Muscle of arm (tissue), 12 donors: Measurements from ENCODE around the gene MAPK8IP3. TPM values are rescaled to one million over a fixed set of nuclear protein-coding genes. Genes with fewer than 3 reads are reported as not detected.
"Not testable (repeated sequence)": the region's sequence is repeated elsewhere in the genome, so short reads cannot be mapped to it uniquely, and the experiment has no call there.

Experiments used
- DNase-seq: peaks from one replicate; pipeline ENCODE4 v3.0.0-alpha.2; 2013
- polyA plus RNA-seq, 12 donors: library from polyadenylated mRNA; unstranded; fragments of 120-200 nt; gene quantifications; one replicate each; pipeline ENCODE4 v1.2.1, GENCODE V29; 2013; ENCODE audit not compliant: insufficient read length in 12 of 12

Gene MAPK8IP3
- polyA plus RNA-seq, 12 donors, result 27.6 to 108 (median 42.7) TPM; not detected in 1

GRCh38 chr16:1786242-1787055 is 80.5 kb downstream of the MAPK8IP3 start:
- DNase-seq, result no peak

GRCh38 chr16:1787056-1787321 is 81.0 kb downstream of the MAPK8IP3 start:
- no peak for DNase-seq

GRCh38 chr16:1787322-1788094 is 81.5 kb downstream of the MAPK8IP3 start:
- DNase-seq, result no peak

DNA sequence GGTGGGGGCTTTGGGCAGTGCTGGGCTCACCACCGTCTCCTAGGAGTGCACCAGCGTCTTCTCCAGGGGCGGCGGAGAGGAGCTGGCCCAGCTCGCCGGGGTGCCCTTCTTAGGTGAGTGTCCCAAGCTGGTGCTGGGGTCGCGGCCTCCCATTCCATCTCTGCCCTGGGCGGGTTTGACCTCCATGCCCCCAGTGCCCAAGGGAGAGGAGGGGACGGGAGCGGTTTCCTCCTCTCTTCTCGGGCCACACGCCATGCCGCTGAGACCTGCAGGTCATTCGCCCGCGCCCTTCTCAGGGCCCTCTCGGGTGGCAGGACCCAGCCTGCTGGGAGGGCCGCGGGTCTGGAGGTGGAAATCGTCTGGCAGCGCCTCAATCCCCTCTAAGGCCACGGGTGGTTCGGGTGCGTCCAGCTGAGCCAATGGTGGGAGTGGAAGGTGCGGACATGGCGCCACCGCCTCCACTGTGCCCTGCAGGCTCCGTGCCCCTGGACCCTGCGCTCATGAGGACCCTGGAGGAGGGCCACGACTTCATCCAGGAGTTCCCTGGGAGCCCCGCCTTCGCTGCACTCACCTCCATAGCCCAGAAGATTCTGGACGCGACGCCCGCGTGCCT is 82.2 kb downstream of the MAPK8IP3 start:
- DNase-seq, result no peak

DNA sequence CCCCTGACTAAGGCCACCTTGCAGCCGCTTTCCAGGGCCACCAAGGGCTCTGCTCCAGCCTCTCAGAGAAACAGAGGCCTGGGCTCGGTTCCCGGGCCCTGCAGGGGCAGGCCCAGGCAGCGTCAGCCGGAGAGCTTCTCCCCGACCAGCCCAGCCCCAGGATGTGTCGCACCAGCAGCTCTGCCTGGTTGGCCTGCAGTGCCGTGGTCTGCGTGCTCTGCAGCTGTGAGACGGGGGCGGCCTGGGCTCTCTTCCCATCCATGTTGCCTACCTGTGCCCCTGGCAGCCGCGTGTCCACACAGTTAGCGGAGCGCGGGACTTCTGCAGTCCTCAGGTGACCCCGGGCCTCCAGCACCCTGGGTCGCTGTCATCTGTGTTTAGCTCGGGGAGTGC is 82.7 kb downstream of the MAPK8IP3 start:
- no peak for DNase-seq

DNA sequence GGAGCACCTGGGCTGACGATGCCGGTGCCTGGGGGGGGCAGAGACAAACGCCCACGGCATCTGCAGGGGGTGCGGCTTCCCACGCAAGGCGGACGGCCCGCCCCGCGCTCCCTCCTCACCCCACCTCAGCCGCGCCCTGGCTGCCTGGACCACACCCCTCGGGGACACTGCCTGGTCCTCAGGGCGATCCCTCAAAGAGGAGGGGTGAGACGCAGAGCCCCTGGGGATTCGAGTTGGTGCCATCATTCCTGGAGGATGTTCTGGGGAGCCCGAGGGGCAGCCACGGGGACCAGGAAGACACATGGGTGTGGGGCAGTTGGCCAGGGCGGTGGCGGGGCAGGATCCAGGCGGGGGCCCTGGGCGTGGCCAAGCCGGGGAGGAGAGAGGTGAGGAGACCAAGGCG is 83.6 kb downstream of the MAPK8IP3 start:
- DNase-seq, result no peak

DNA sequence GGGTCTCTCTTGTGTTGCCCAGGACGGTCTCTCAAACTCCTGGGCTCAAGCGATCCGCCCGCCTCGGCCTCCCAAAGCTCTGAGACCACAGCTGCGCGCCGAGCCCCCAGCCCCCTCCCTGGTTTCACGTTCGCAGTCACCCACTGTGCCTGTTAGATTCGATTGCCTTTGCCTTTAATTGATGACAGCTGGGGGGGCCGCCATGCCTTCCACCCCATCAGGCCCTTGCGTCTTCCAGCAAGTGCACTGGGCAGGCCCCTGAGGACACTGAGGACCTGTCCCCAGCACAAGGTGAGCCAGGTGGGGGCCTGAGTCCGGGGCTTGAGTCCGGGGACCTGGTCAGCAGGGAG is 84.2 kb downstream of the MAPK8IP3 start:
- DNase-seq, result no peak

- no peak for DNase-seq
Observed at GRCh38 chr16:1790611-1791255, 84.7 kb downstream of the MAPK8IP3 start.

GRCh38 chr16:1791256-1791942 is 85.4 kb downstream of the MAPK8IP3 start:
- DNase-seq, result no peak

DNA sequence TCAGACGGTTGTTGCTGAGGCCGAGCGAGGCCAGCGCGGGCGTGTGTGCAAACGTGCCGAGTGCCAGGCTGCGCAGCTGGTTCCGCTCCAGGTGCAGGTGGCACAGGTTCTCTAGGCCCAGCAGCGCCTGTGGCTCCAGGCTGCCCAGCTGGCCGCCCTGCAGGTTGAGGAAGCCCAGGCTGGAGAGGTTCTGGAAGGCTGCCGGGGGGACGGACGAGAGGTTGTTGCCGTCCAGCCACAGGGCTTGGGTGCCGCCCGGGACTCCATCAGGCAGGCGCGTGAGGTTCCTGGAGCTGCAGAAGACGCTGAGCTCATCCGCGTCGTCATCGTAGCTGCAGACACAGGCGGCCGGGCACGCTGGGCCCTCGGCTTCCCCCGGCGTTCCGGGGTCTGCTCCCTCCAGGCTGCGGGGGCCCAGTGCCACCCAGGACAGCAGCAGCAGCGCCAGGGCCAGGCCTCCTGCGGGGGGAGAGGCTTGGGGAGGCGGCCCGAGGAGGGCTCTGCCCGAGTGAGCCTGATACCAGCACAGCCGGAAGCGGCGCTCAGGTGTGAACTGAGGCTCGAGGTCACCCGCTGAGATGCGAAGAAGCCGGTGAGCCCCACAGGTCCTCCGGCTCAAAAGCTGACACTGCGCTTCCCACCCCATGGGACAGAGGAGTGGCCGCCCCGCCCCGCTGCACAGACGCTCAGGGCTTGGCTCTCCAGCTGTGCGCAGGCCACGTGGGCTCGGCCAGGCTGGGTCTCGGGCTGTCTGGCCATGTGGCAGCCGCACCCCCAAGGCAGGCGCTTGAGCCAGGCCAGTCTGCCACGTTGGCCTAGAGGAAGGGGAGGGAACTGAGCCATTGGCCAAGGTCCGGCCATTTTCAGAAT is 86.2 kb downstream of the MAPK8IP3 start:
- no peak for DNase-seq

DNA sequence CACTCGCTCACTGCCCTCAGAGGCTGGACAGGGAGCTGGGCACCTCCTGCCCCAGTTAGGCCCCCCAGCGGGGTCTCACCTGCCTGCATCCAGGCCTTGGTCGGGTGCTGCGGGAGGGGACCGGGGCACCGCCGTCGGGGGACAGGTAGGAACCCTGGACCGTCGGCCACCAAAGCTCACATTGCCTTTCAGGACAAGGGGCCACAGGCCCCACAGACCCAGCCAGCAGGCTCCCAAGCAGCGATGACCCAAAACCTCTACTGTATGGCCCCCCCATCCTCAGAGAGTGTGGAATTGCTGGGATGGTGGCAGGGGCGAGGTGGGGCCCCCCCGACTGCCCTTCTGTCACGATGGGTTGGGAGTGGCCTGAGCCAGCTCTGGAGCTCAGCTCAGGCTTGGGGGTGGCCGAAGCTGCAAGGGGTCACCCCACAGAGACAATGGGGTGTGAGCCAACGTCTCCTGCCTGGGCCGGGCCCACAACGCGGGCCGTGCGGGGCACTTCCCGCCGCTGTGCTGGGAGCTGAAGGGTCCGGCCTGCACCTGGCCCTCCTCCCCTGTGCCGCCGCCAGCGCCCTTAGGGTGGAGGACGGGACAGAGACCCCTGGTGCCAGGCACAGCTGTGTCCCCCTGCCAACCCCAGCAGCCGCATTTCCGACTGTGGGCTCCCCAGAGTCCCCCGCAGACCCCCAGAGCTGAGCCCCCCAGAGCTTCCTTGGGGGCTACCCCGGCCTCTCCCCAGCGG is 87.0 kb downstream of the MAPK8IP3 start:
- no peak for DNase-seq

GRCh38 chr16:1793578-1794220 is 87.7 kb downstream of the MAPK8IP3 start, which contains the start of gene IGFALS:
Gene IGFALS, minus strand, starts transcription at chr16:1793705. Its CDS starts 53 bp downstream, at chr16:1793652.
- DNase-seq, result no peak

- DNase-seq, result no peak
Observed at GRCh38 chr16:1794221-1794871, 88.4 kb downstream of the MAPK8IP3 start.

DNA sequence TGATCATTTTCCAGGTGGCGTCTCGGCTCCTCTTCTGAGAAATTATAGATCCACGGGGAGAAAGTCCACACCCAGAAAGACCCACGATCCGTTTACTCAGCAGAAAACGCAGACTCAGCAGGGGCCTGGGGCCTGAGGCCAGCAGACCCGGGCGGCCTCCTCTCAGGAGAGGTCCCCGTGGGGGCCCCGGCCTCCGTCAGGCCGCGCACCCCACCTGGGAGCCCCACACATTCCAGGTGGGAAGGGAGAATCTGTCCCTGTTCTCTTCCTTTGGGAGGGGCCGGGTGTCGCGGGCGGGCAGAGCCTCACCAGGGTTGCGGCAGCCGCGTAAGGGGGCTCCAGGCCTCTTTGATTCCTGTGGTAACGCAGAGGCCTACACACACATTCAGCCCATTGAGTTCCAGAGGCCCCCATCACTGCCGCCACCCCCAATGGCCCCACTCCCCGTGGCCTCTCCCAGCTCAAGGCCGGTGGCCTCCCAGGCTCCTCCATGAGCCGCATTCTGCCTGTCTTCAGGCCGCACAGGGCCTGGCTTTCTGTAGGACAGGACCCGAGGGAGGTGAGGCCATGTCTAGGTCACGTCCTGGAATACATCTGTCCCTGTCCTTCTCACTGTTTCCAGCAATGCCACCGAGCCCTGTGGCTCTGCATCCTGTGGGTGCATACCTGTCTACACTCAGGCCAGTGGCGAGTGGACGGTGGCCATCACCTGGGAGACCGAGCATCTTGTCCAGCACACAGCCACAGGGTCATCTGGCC is 89.1 kb downstream of the MAPK8IP3 start:
- DNase-seq, result no peak

GRCh38 chr16:1799263-1799662 is 93.3 kb downstream of the MAPK8IP3 start:
- DNase-seq, result not testable (repeated sequence)

GRCh38 chr16:1800701-1801100 is 94.7 kb downstream of the MAPK8IP3 start:
- DNase-seq, result no peak

DNA sequence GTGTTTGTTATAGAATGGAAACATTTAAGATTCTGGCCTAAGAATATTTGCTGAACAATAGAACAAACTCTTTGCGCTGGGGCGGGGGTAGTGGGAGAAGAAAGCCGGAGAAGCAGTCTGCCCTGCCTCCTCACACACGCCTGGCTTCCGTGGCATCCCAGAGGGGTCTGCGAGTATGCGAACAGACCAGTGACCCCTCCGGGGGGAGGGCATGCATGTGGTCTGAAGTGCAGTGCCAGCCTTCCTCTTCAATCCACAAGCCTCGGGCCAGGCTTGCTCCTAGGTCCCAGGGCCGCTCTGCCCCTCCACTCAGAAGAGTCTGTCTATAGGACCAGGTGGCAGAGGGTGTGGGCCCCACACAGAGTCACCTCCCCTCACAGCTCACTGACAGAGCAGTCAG is 101.6 kb downstream of the MAPK8IP3 start:
- DNase-seq, result no peak

GRCh38 chr16:1808691-1809090 is 102.7 kb downstream of the MAPK8IP3 start:
- DNase-seq, result no peak
